IPS-NIHi7 (cell line): ENCODE data around the gene MYO5A.

Source experiments
- DNase-seq: peaks from one replicate; pipeline ENCODE4 v3.0.0; 2012; ENCODE audit warnings: mixed read lengths; ENCODE audit errors: extremely low spot score

MYO5A gene

DNA sequence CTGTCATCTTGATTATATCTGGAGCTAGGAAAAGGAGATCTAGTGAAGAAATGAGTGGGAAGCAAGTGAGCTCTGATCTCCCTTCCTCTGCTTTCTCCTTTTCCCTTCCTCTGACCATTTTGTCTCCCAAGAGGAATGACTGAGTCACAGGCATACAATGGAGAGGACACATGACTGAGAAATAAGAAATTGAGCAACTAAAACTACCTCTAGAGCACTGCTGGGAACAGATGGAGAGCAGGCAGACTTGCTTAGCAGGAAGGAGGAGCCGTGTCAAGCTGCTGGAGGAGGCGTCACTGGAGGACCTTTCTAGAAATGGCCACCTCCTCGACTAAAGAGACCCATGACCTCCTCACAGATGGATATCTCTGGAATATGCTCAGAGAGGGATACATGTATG lies 166.2 kb downstream of the MYO5A start:
- DNase-seq, result no peak

DNA sequence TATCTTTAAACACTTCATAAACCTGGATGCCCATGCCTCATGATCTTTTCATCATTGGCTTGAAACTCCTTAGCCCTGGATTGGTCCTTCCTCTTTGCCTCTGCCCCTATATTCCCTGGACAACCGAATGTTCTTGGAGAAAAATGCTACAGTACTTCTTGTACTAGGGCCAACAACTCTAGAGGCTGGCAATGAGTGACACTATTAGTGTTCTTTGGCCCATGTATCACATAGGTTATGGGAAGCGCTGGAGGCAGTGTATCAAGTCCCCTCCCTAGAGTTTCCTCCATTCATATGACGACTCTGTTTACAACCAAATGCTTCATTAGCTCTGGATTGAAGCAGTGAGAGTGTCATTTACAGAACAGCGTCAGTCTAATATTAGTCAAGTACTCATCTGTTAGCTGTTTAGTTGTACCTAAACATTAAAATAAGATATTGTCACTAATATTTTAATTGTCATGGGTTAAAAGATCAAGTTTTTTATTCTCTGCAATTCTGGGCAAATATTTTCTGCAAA lies 166.6 kb downstream of the MYO5A start:
- DNase-seq, result no peak

- DNase-seq, result no peak
Measured at GRCh38 chr15:52361494-52361893, 167.2 kb downstream of the MYO5A start.

- no peak for DNase-seq
Measured at GRCh38 chr15:52360229-52361203, 168.2 kb downstream of the MYO5A start.

DNA sequence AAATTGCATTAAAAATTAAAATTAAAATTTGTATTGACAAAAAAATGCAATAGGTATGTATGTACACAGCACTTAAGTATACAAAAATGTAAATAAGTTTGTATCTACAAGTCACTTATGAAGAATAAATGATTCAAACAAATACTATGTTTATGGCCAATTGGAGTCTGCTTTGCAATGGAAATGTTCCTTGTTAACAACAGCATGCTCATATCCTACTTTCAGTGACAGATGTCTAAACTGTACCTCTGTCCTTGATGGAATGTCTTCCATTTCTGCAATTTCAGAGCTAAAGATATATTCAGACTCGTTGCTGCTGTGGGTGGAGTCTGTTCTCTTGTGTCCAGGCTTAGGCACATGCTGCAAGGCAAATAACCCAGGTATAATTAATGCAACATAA lies 169.0 kb downstream of the MYO5A start:
- no peak for DNase-seq

DNA sequence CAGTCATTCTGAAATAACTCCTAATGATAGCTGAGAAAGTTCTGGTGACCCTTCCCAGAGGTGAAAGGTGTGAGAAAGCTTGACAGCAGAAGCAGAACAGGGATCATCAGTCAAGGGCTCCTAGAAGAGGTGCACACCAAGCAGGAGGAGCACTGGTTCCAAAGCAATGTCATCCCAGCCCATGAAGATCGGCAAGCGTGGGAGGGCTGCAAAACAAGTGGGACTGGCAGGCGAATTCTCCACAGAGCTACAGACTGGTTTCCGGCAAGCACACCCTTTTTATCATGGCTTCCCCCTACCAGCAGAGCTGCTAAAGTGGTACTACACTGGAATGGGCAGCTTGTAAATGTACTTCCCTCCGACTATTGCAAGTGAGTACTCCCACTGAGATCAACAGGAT lies 170.7 kb downstream of the MYO5A start:
- DNase-seq, result no peak

GRCh38 chr15:52352086-52352485 lies 176.6 kb downstream of the MYO5A start:
- no peak for DNase-seq

DNA sequence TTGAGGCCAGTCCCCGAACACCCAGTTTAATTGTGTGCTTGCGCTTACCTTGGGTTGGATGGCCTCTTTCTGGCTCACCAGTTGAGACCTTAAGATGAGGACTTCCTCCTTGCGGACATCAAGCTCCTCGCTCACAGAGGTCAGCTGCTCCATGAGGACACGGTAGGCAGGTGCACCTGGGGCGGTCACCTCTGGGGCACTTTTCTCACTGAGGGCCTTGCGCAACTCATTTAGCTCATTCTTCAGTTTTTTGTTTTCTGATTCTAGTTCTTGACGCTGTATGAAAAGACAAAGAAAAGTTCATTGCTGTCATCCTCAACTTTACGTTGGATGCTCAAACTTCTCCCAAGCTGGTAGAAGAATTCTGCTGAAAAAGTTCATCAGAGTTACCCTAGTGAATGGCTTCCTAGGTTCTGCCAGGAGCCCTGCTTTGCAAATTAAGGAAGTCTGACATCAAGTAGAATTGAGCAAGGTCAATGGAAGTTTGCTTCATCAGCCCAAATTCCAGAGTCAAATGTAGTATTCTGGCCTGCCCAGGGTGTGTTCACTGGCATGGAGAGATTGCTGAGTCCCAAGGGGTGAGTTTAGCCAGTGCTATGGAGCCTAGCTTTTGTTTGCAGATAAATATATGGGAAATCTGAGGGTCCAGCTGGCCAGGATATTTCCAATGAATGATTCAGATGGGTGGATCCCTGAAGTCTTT lies 177.3 kb downstream of the MYO5A start:
- no peak for DNase-seq

DNA sequence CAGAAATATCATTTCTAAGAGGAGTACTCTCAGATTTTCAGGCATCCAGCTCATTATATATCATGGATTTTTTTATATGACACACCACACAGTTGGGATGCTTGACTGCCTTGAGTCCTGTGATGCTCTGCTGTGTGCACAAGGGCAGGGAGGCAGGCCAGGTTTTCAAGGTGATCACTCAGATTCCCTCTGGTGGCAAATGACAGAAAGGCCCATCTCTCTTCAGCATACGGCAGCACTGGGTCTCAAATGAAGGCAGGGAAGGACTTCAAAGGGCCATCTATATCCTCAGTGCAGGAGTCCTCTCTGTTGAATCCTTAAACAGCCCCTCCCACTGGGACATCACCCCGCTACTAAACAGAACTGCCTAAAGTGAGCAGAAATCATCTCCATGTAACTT lies 178.3 kb downstream of the MYO5A start:
- DNase-seq, result no peak

DNA sequence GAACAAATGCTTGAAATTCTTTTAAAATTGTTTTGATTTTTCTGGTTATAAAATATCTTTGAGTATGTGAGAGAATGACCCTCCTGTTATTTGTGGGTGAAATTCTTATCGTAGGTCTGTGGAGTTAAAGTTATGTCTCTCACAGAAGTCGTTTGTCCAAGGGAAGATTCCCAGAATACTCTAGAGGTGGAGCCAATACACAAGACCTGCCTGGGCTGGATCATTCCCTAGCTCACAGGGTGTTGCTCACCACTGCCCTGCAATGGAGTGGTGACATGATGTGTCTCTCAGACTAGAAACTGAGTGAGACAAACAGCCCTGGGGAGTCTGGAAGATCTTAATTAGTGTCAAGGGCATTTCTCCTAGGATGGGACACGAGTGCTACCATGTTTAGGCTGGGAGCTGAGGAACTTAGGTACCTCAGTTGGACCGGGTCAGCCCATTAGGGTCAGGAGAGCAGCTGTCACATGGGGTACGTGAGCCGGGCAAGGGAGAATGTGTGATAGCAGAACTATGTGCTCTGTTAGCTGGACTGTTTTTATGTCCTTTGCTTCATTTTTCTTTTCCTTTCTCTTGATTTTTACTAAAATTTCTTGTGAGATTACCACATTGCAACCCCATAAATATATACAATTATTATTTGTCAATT lies 179.5 kb downstream of the MYO5A start:
- DNase-seq, result no peak

DNA sequence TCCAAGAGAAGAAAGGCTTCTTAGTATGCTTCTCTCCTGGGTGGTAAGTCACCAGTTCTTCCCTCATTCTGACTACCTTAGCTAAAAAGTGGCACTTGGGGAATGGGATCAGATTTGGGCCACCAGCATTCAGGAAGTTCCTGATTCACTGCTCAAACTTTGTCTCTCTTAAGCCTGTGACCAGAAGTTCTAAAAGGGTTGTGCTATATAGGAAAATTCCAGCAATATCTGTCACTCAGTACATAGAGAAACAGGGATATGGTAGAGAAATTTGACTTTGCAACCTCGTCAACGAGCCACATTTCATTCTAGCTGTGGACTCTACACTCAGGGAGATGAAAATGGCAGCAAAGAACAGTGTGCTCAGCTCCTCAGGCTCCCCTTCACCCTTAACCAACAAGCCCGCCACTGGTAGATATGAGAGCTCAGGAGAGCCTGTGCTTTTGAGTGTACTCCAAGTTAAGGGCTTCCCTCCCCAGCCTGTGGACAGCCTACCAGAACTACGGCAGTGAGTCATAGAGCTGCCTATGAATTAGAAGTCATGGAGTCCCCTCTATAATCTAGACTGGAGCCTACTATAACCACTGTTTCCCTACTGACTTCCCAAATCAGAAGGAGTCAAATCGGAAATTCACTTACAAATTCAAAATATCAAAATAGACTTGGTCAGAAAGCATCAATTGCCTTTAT lies 180.5 kb downstream of the MYO5A start:
- DNase-seq, result no peak

DNA sequence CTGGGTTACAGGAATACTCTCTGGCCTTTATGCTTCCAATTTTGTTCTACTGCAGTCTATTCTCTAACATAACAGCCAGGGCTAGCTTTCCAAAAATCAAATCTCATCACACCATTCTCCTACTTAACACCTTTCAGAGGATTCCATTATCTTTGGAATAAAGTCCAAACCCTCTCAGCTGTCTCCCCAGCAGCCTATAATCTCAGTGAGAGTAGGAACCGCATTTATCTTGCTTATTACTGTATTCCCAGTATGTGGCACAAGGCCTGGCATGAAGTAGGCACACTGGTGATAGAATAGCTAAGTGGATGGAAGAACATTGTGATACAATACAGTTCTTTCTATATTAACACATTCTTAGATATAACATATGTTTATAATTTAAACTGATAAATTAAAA lies 184.1 kb downstream of the MYO5A start:
- no peak for DNase-seq

DNA sequence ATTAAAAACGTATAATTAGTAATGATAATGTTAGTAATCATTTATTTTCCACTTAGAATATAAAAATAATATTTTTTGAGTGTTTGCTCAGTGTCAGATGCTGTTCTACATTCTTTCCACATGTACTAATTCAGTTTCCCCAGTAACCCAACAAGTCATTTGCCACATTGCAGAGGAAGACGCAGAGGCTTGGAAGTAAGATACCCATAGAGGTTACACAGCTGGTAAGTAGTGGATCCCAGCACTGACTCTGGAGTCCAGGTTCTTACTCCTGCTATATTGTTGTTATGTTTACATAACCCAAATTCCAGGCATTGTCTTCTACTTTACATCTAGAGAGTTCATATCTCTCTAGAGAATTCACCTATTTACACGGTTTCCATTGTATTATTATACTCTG lies 184.8 kb downstream of the MYO5A start:
- no peak for DNase-seq

- no peak for DNase-seq
Measured at GRCh38 chr15:52340093-52340492, 188.6 kb downstream of the MYO5A start.

DNA sequence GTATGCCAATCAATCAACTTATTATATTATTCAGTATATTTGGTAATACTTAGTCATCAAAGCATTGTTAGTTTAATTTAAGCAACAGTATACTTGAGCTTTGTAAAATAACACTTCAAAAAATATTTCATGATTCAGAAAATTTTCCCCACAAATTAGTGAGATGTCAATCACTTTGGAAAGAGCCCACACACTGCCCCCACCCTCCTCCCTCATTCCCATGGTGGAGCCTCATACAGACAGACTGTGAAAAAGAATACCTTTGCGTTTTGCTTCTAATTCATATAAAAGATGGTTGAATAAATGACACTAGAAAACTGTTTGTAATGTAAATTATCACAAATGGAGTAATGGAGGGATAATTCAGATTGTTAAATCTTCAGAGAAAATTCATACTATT lies 189.8 kb downstream of the MYO5A start:
- no peak for DNase-seq

DNA sequence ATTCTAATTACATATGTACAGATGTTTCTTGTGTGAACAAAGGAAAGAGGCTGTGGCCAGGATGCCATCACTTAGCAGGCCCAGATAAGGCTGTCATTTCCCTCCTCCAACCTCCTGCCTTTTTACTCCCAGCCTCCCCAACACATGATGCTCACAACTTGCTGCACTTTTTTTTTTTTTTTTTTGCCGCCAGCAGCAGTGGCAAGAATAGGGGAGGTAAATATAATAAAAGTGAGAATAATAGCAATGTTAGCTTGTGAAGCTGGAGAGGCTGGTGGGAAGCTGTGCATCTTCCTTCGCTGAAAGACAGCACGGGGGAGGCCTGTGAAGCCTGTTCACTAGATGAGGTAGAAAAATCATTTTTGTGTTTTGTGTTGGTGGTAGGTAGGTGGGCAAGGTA lies 190.6 kb downstream of the MYO5A start:
- no peak for DNase-seq

- no peak for DNase-seq
Measured at GRCh38 chr15:52337198-52337853, 191.4 kb downstream of the MYO5A start.

DNA sequence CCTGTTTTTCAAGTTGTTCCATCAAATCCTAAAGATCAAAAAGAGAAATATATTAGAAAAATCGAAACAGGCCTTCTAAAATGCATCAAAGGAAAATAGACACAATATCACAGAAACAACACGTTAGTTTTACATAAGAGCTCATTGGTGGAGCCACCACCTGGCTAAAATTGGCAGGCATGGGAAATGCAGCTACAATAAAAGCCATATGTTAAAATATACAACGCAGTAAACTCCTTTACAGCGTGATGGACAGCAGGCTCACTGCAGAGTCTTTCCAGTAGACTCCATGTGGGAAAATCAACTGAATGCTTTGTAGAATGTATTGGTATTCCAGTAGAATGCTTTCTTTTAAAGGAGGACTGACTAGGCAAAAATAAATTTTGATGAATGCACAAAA lies 192.2 kb downstream of the MYO5A start:
- DNase-seq, result no peak

DNA sequence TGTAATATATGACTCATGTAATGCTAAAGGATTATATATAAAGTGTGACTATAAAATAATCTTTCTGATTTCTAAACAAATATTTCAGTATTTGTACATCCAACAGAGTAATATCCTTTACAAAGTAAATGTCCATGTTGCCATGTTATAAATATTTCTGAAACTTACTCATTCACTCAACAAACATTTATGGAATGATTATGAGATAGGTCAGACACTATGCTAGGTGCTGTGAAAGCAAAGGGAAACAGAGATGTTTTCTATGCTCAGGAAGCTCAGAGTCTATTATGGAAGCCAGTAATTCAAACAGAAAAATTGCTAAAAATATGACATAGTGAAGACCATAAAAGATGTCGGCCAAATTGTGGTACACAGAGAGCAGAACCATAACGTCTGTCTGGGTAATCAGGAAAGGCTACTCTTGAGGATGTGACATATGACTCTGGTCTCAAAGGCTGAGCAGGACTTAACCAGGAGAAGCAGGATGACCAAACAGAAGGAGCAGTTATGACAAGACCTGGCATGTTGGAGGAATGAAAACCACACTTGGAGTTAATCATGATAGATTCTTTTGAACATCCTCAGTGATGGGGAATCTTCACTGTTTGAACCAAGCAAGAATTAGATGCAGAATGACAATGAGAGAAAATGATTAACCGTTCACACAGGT lies 194.1 kb downstream of the MYO5A start:
- DNase-seq, result no peak

DNA sequence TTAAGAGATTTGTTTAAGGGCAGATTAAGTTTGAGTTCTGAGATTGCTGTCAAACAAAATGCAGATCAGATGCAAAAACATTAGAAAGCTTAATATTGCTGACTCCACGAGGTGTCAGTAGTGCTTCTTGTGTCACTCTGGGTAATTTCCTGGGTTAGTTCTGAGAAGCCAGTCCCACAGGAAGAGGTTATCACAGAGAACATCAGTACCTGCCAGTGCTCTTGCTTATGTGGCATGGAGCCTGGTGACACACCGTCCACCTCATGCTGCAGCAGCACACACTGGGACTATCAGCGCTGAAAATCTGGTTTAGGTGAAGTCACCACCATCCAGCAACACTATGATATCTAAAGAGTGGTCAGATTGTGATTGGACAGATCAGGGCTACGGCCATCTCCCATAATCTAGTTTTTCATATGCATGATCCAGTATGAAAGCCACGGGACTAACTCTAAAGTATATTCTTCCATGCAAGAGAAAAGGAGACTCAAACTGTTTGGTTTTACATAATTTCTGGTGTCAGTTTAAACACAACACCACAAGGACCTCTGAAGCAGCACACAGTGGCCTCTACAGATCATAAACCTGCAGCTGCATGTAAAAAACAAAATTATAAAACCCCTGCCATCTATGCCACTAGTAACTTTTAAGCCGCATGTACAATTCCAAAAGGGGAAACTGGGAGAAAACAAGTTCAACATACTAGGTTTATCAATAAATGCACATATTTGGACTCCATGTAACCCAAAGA lies 197.0 kb downstream of the MYO5A start:
- DNase-seq, result peak; percentile 31
